CD14-positive monocyte (primary cell): ENCODE results near the gene DCLK2. TPM values are rescaled to one million over a fixed set of nuclear protein-coding genes. Genes with fewer than 3 reads are reported as not detected.

ENCODE experiments used
- DNase-seq, 3 donors: peaks; one replicate each; pipeline ENCODE4 v3.0.0-alpha.2; 2011 to 2022
- H2AFZ ChIP-seq: 2 replicates; pipeline ENCODE4 v1.6.0; 2012; ENCODE audit warnings: mild to moderate bottlenecking, low read depth, low read length, inconsistent platforms; ENCODE audit not compliant: insufficient read depth, poor library complexity, severe bottlenecking
- H3K27ac ChIP-seq, 2 donors: 1 replicate in 1 of 2; 2 replicates in 1 of 2; pipeline ENCODE4 v1.5.1; 2012 to 2013; ENCODE audit warnings: low read length in 2 of 2, control low read depth in 1 of 2, inconsistent platforms in 1 of 2, low read depth in 1 of 2, mild to moderate bottlenecking in 1 of 2
- H3K27me3 ChIP-seq, 2 donors: one replicate each; pipeline versions ENCODE4 v1.6.0 to v1.6.1; 2011 to 2013; ENCODE audit warnings: low read length in 2 of 2; ENCODE audit not compliant: control insufficient read depth in 2 of 2, insufficient read depth in 2 of 2
- H3K36me3 ChIP-seq, 2 donors: replicated peaks in 1 of 2; 1 replicate in 1 of 2; 2 replicates in 1 of 2; pipeline versions ENCODE4 v1.5.1 to v1.6.1; 2012 to 2013; ENCODE audit warnings: low read length in 2 of 2, control low read depth in 1 of 2, inconsistent platforms in 1 of 2, mild to moderate bottlenecking in 1 of 2; ENCODE audit not compliant: insufficient read depth in 2 of 2, control insufficient read depth in 1 of 2
- H3K4me1 ChIP-seq, 2 donors: 1 replicate in 1 of 2; 2 replicates in 1 of 2; pipeline versions ENCODE4 v1.5.1 to v1.6.1; 2012 to 2013; ENCODE audit warnings: low read length in 2 of 2, control low read depth in 1 of 2, inconsistent platforms in 1 of 2, mild to moderate bottlenecking in 1 of 2, moderate library complexity in 1 of 2; ENCODE audit not compliant: insufficient read depth in 2 of 2, control insufficient read depth in 1 of 2
- H3K4me2 ChIP-seq: replicated peaks from 2 replicates; pipeline ENCODE3; 2012; ENCODE audit warnings: low read length, moderate library complexity, mild to moderate bottlenecking; ENCODE audit not compliant: poor library complexity, severe bottlenecking; ENCODE audit errors: extremely low read depth
- H3K4me3 ChIP-seq, 3 experiments: fragments of 200-600 bp in 1 of 3; sonication (generic) in 1 of 3; replicated peaks in 1 of 3; 1 replicate in 2 of 3; 2 replicates in 1 of 3; pipeline ENCODE4 v1.5.1; 2011 to 2013; ENCODE audit warnings: low read length in 3 of 3, mild to moderate bottlenecking in 3 of 3, control low read depth in 2 of 3, low read depth in 2 of 3, inconsistent platforms in 1 of 3, moderate library complexity in 1 of 3
- H3K79me2 ChIP-seq: 2 replicates; pipeline ENCODE4 v1.6.0; 2012; ENCODE audit warnings: mild to moderate bottlenecking, control low read depth, inconsistent platforms, low read length, moderate library complexity; ENCODE audit not compliant: insufficient read depth
- H3K9ac ChIP-seq: 2 replicates; pipeline ENCODE4 v1.6.0; 2017; ENCODE audit warnings: low read length, mild to moderate bottlenecking; ENCODE audit not compliant: insufficient read depth, poor library complexity, severe bottlenecking
- H3K9me3 ChIP-seq, 2 donors: replicated peaks in 1 of 2; 1 replicate in 1 of 2; 2 replicates in 1 of 2; pipeline versions ENCODE4 v1.5.1 to v1.6.1; 2012 to 2013; ENCODE audit warnings: low read length in 2 of 2, control low read depth in 1 of 2; ENCODE audit not compliant: control insufficient read depth in 1 of 2, insufficient read depth in 1 of 2
- H4K20me1 ChIP-seq: 2 replicates; pipeline ENCODE4 v1.6.0; 2012; ENCODE audit warnings: mild to moderate bottlenecking, low read length, control low read depth, moderate library complexity; ENCODE audit not compliant: insufficient read depth
- H3K27ac Mint-ChIP-seq, 7 donors: one replicate each; pipeline ENCODE4 v1.8.0; 2020; ENCODE audit warnings: mild to moderate bottlenecking in 7 of 7, mixed read lengths in 7 of 7, moderate library complexity in 6 of 7, inconsistent platforms in 2 of 7
- H3K27me3 Mint-ChIP-seq, 3 donors: one replicate each; pipeline ENCODE4 v1.8.0; 2021 to 2022; ENCODE audit warnings: low read depth in 3 of 3, mild to moderate bottlenecking in 3 of 3, mixed read lengths in 3 of 3, moderate library complexity in 3 of 3, inconsistent platforms in 1 of 3
- H3K36me3 Mint-ChIP-seq, 2 donors: one replicate each; pipeline ENCODE4 v1.8.0; 2020; ENCODE audit warnings: mixed read lengths in 2 of 2, inconsistent platforms in 1 of 2, mild to moderate bottlenecking in 1 of 2
- H3K4me1 Mint-ChIP-seq: one replicate; pipeline ENCODE4 v1.8.0; 2020; ENCODE audit warnings: mild to moderate bottlenecking, mixed read lengths
- H3K4me3 Mint-ChIP-seq, 2 donors: one replicate each; pipeline ENCODE4 v1.8.0; 2020; ENCODE audit warnings: mild to moderate bottlenecking in 2 of 2, mixed read lengths in 2 of 2, moderate library complexity in 1 of 2
- H3K9me3 Mint-ChIP-seq, 7 donors: one replicate each; pipeline ENCODE4 v1.8.0; 2020 to 2022; ENCODE audit warnings: mixed read lengths in 7 of 7, mild to moderate bottlenecking in 6 of 7, moderate library complexity in 6 of 7, inconsistent platforms in 2 of 7
- CTCF ChIP-seq: fragments of 200-600 bp; IDR thresholded peaks from one replicate; pipeline ENCODE4 v1.8.0; 2022; ENCODE audit warnings: antibody characterized with exemption, mild to moderate bottlenecking
- WGBS: methylation state at CpG from one replicate; pipeline ENCODE4 v1.1.5; 2013; ENCODE audit warnings: missing lambda C conversion rate; ENCODE audit not compliant: insufficient coverage; 5-methylcytosine and 5-hydroxymethylcytosine counted together
- intact Hi-C, 2 donors: fragments of 100-400 bp; cut with micrococcal nuclease; formaldehyde crosslinking; loops; one replicate each; pipeline versions ENCODE4 v1.15.0 to v1.15.1; 2023
- polyA plus RNA-seq, 3 donors: library from polyadenylated mRNA; depleted of rRNA in 1 of 3; unstranded in 2 of 3; stranded (reverse) in 1 of 3; fragments of 300-500 nt in 2 of 3; fragments of >200 nt in 1 of 3; fragmentation: Illumina TruSeq in 2 of 3; gene quantifications; 1 replicate in 2 of 3; 2 replicates in 1 of 3; pipeline ENCODE4 v1.2.3, GENCODE V29; 2012 to 2021

DCLK2 gene
- polyA plus RNA-seq, 3 donors: 0.13 TPM; not detected in 2

GRCh38 chr4:150037251-150037856, 40.9 kb upstream of the DCLK2 start:
- no peaks in the 10 kb centered on the region for H3K4me1 Mint-ChIP-seq
- H3K36me3 Mint-ChIP-seq: no peaks in the 10 kb centered on the region
- H3K27me3 Mint-ChIP-seq: no peaks in the 10 kb centered on the region
- Histone ChIP-seq H3K27me3 (no peaks in the 10 kb centered on the region), H4K20me1 (no peaks in the 10 kb centered on the region), H3K79me2 (no peaks in the 10 kb centered on the region), H2AFZ (no peak overlapping the region), H3K9ac (no peak overlapping the region), H3K36me3 (no peaks in the 10 kb centered on the region), H3K9me3 (no peaks in the 10 kb centered on the region), H3K4me2 (no peak overlapping the region), H3K4me1 (no peaks in the 10 kb centered on the region), H3K4me3 (no peak overlapping the region), H3K27ac (no peak overlapping the region)
- DNase-seq: no peak
- no peak overlapping the region for H3K27ac Mint-ChIP-seq
- WGBS: 100% methylated on average over 3 of the region's 6 CpGs
- intact Hi-C loops: no loop called here
- no peak overlapping the region for H3K4me3 Mint-ChIP-seq
- peaks cover 0 to 10% (median 3%) of the 10 kb centered on the region in 7 donors for H3K9me3 Mint-ChIP-seq
- TF ChIP-seq CTCF: no peak

GRCh38 chr4:150038335-150039076, 39.7 kb upstream of the DCLK2 start:
- H3K27ac Mint-ChIP-seq: no peak overlapping the region
- Histone ChIP-seq H3K27me3 (no peaks in the 10 kb centered on the region), H3K36me3 (no peaks in the 10 kb centered on the region), H3K9me3 (no peaks in the 10 kb centered on the region), H3K79me2 (no peaks in the 10 kb centered on the region), H3K4me1 (no peaks in the 10 kb centered on the region), H3K4me2 (no peak overlapping the region), H3K4me3 (no peak overlapping the region), H2AFZ (no peak overlapping the region), H3K9ac (no peak overlapping the region), H3K27ac (no peak overlapping the region), H4K20me1 (no peaks in the 10 kb centered on the region)
- no peak for DNase-seq
- H3K4me3 Mint-ChIP-seq: no peak overlapping the region
- no peaks in the 10 kb centered on the region for H3K27me3 Mint-ChIP-seq
- H3K9me3 Mint-ChIP-seq: peaks cover 0 to 9% (median 3%) of the 10 kb centered on the region in 7 donors
- TF ChIP-seq CTCF: no peak
- no peaks in the 10 kb centered on the region for H3K4me1 Mint-ChIP-seq
- intact Hi-C loops: no loop called here
- 80% methylated on average over 1 of the region's 6 CpGs for WGBS
- H3K36me3 Mint-ChIP-seq: no peaks in the 10 kb centered on the region
